Esophagus muscularis mucosa (tissue), 4 donors: ENCODE data around the gene LTF. TPM values are rescaled to one million over a fixed set of nuclear protein-coding genes. Genes with fewer than 3 reads are reported as not detected.

ENCODE experiments used
- DNase-seq: peaks from one replicate; pipeline ENCODE4 v3.0.0-alpha.2; 2017; ENCODE audit errors: extremely low spot score
- H3K27ac ChIP-seq, 4 donors: fragments of 200-600 bp; sonication (generic); replicated peaks in 1 of 4; 1 replicate in 3 of 4; 2 replicates in 1 of 4; pipeline ENCODE4 v1.5.1; 2016 to 2019; ENCODE audit warnings: mild to moderate bottlenecking in 1 of 4
- H3K27me3 ChIP-seq, 4 donors: fragments of 200-600 bp; sonication (generic); one replicate each; pipeline versions ENCODE4 v1.5.1 to v1.6.0; 2016 to 2019
- H3K36me3 ChIP-seq, 4 donors: fragments of 200-600 bp; sonication (generic); one replicate each; pipeline ENCODE4 v1.5.1; 2016 to 2019
- H3K4me1 ChIP-seq, 4 donors: fragments of 200-600 bp; sonication (generic); one replicate each; pipeline ENCODE4 v1.5.1; 2016 to 2019
- H3K4me3 ChIP-seq, 4 donors: fragments of 200-600 bp; sonication (generic); 1 replicate in 2 of 4; 2 replicates in 2 of 4; pipeline ENCODE4 v1.5.1; 2016 to 2019; ENCODE audit warnings: mild to moderate bottlenecking in 4 of 4, moderate library complexity in 1 of 4
- H3K9me3 ChIP-seq, 4 donors: fragments of 200-600 bp; sonication (generic); 1 replicate in 3 of 4; 2 replicates in 1 of 4; pipeline ENCODE4 v1.5.1; 2016 to 2019
- EP300 ChIP-seq: sonication (generic); formaldehyde crosslinking; IDR thresholded peaks from one replicate; pipeline ENCODE4 v1.6.1; 2017; ENCODE audit warnings: antibody characterized with exemption
- POLR2A ChIP-seq: fragments of 450-650 bp; IDR thresholded peaks from one replicate; pipeline ENCODE4 v1.6.1; 2017; ENCODE audit warnings: antibody characterized with exemption, moderate library complexity, mild to moderate bottlenecking, low read depth
- POLR2AphosphoS5 ChIP-seq, 2 donors: sonication (generic); formaldehyde crosslinking; IDR thresholded peaks; one replicate each; pipeline ENCODE4 v1.6.1; 2017; ENCODE audit warnings: antibody characterized with exemption in 2 of 2
- WGBS: methylation state at CpG from one replicate; pipeline ENCODE4 v1.1.5; 2018; 5-methylcytosine and 5-hydroxymethylcytosine counted together
- intact Hi-C: fragments of 100-400 bp; cut with DNase I; formaldehyde crosslinking; loops from one replicate; pipeline ENCODE4 v1.15.1; 2023
- total RNA-seq, 4 donors: library from RNA; depleted of rRNA; stranded (reverse); fragments of >200 nt; gene quantifications; one replicate each; pipeline versions ENCODE4 v1.1.0 to v1.2.1, GENCODE V29; 2016
- TF ChIP-seq, protein P1 (sequence below), 3 experiments: fragments of 200-600 bp in 2 of 3; fragments of 450-650 bp in 1 of 3; sonication (generic) in 2 of 3; IDR thresholded peaks; one replicate each; pipeline ENCODE4 v1.5.1; 2017 to 2019; ENCODE audit warnings: antibody characterized with exemption in 3 of 3, mild to moderate bottlenecking in 2 of 3, moderate library complexity in 1 of 3

Gene LTF
- total RNA-seq, 4 donors from 2014 or later: 0.45 to 1.7 (median 0.87) TPM

- H3K4me3 ChIP-seq: no peak overlapping the region
- 72% methylated on average over 4 of the region's 4 CpGs for WGBS
- H3K36me3 ChIP-seq: no peaks in the 10 kb centered on the region
- no peaks in the 10 kb centered on the region for H3K9me3 ChIP-seq
- TF ChIP-seq POLR2AphosphoS5 (IDR thresholded peaks at IDR 0.05) (no peak), EP300 (no peak), POLR2A (no peak)
- TF ChIP-seq, protein P1, sequence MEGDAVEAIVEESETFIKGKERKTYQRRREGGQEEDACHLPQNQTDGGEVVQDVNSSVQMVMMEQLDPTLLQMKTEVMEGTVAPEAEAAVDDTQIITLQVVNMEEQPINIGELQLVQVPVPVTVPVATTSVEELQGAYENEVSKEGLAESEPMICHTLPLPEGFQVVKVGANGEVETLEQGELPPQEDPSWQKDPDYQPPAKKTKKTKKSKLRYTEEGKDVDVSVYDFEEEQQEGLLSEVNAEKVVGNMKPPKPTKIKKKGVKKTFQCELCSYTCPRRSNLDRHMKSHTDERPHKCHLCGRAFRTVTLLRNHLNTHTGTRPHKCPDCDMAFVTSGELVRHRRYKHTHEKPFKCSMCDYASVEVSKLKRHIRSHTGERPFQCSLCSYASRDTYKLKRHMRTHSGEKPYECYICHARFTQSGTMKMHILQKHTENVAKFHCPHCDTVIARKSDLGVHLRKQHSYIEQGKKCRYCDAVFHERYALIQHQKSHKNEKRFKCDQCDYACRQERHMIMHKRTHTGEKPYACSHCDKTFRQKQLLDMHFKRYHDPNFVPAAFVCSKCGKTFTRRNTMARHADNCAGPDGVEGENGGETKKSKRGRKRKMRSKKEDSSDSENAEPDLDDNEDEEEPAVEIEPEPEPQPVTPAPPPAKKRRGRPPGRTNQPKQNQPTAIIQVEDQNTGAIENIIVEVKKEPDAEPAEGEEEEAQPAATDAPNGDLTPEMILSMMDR (IDR thresholded peaks at IDR 0.05): no peak
- DNase-seq: no peak
- H3K27me3 ChIP-seq: no peaks in the 10 kb centered on the region
- no peak overlapping the region for H3K27ac ChIP-seq
- H3K4me1 ChIP-seq: peaks cover 0 to 13% (median 8%) of the 10 kb centered on the region in 4 donors
- intact Hi-C loops: no loop called here
Measured at GRCh38 chr3:46414739-46415138, 50.0 kb downstream of the LTF start.

DNA sequence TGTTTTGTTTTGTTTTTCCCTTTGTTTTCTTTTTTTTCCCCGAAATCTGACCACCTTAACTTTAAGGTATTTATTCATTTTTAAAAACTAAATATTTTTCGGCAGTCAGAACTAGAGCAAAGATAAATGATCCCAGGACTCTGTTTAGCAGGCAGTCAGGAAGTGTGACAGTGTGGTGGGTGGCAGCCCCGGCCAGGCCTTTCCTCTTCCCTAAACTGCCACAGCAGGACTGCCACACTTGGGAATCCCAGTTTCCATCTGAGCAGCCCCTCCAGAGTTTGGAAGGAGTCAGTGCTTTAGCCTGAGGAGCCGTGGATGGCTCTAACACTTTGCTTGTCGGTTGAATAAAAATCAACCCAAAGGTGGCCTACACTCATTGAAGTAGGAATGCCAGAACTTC, 50.8 kb downstream of the LTF start:
- Histone ChIP-seq H3K9me3 (no peaks in the 10 kb centered on the region), H3K4me1 (peaks cover 0 to 13% (median 8%) of the 10 kb centered on the region in 4 donors), H3K4me3 (no peak overlapping the region), H3K36me3 (no peaks in the 10 kb centered on the region), H3K27me3 (no peaks in the 10 kb centered on the region), H3K27ac (no peak overlapping the region)
- no peak for DNase-seq
- intact Hi-C loops: no loop called here
- TF ChIP-seq EP300: no peak
- TF ChIP-seq POLR2AphosphoS5 (IDR thresholded peaks at IDR 0.05): no peak
- TF ChIP-seq, protein P1 (IDR thresholded peaks at IDR 0.05): no peak
- no peak for TF ChIP-seq POLR2A
- WGBS: 63% methylated on average over 5 of the region's 5 CpGs

DNA sequence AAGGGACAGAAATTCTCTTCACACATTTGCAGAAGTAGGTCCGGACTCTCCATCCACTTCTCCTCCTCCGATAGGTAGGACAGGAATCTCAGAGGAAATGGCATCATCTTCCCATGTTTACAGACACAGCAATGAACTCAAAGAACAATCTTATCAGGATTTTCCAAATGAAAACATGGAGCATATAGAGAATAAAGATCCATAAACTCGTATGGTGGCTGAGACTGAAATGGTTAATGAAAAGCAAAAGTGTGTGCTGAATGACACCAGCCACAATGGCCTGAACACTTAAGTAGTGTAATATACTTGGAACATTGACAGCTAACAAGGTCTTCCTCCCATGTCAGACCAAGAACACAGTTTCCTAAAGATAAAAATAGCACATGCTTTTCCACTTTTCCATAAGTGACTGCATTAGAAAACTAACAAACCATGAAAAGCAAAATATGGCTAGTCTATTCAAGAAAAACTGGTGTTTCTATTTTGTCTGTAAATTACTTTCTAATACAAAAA, 51.9 kb downstream of the LTF start:
- intact Hi-C loops: no loop called here
- DNase-seq: no peak
- H3K9me3 ChIP-seq: no peaks in the 10 kb centered on the region
- H3K27ac ChIP-seq: no peak overlapping the region
- H3K27me3 ChIP-seq: no peaks in the 10 kb centered on the region
- WGBS: 61% methylated on average over 3 of the region's 3 CpGs
- no peaks in the 10 kb centered on the region for H3K36me3 ChIP-seq
- H3K4me3 ChIP-seq: no peak overlapping the region
- peaks cover 0 to 21% (median 10%) of the 10 kb centered on the region in 4 donors for H3K4me1 ChIP-seq
- no peak for TF ChIP-seq EP300
- no peak for TF ChIP-seq POLR2A

DNA sequence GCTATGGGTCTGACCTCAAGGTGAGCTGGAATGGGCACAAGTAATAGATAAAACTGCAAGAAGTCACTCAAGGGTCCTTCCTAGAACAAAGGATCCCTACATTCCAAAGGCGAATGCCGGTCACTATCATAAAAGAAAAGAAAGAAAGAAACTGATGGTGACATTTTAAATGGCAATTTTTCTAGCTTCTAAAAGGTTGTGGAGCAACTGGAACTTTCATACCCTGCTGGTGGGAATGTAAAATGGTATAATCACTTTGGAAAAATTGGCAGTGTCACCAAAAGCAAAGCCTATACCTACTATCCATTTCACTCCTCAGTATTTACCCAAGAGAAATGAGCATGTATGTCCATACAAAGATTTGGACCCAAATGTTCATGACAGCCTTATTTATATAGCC, 53.4 kb downstream of the LTF start:
- Histone ChIP-seq H3K4me1 (peaks cover 6 to 25% (median 13%) of the 10 kb centered on the region in 4 donors), H3K9me3 (no peaks in the 10 kb centered on the region), H3K4me3 (no peak overlapping the region), H3K27ac (no peak overlapping the region), H3K27me3 (peaks cover 0 to 12% (median 0%) of the 10 kb centered on the region in 4 donors), H3K36me3 (no peaks in the 10 kb centered on the region)
- DNase-seq: no peak
- 92% methylated on average over 2 of the region's 2 CpGs for WGBS
- no peak for TF ChIP-seq EP300
- TF ChIP-seq POLR2A: no peak
- TF ChIP-seq, protein P1 (IDR thresholded peaks at IDR 0.05): no peak
- TF ChIP-seq POLR2AphosphoS5 (IDR thresholded peaks at IDR 0.05): no peak
- intact Hi-C loops: no loop called here

- Histone ChIP-seq H3K36me3 (no peaks in the 10 kb centered on the region), H3K4me3 (no peak overlapping the region), H3K9me3 (no peaks in the 10 kb centered on the region), H3K4me1 (peaks cover 5 to 25% (median 16%) of the 10 kb centered on the region in 4 donors), H3K27me3 (peaks cover 0 to 13% (median 0%) of the 10 kb centered on the region in 4 donors), H3K27ac (no peak overlapping the region)
- no peak for DNase-seq
- WGBS: 100% methylated on average over 1 of the region's 2 CpGs
- TF ChIP-seq EP300: no peak
- TF ChIP-seq POLR2AphosphoS5 (IDR thresholded peaks at IDR 0.05): no peak
- TF ChIP-seq POLR2A: no peak
- TF ChIP-seq, protein P1 (IDR thresholded peaks at IDR 0.05): no peak
- intact Hi-C loops: no loop called here
Measured at GRCh38 chr3:46410669-46411068, 54.0 kb downstream of the LTF start.
